AG09319 (cell line): Measurements from ENCODE around the gene ADH5.
"Not testable (repeated sequence)": the region's sequence is repeated elsewhere in the genome, so short reads cannot be mapped to it uniquely, and the experiment has no call there.

Source experiments
- DNase-seq: peaks from one replicate; pipeline ENCODE4 v3.0.0-alpha.2; 2010; ENCODE audit warnings: low read depth; ENCODE audit errors: extremely low read depth
- TF ChIP-seq, protein P1 (sequence below): IDR thresholded peaks from 2 replicates; pipeline ENCODE4 v1.5.1; 2011; ENCODE audit warnings: low read depth, mild to moderate bottlenecking, inconsistent platforms, low read length, moderate library complexity

Gene ADH5

GRCh38 chr4:99067617-99068016 lies 21.0 kb downstream of the ADH5 start:
- DNase-seq, result no peak
- TF ChIP-seq, protein P1, sequence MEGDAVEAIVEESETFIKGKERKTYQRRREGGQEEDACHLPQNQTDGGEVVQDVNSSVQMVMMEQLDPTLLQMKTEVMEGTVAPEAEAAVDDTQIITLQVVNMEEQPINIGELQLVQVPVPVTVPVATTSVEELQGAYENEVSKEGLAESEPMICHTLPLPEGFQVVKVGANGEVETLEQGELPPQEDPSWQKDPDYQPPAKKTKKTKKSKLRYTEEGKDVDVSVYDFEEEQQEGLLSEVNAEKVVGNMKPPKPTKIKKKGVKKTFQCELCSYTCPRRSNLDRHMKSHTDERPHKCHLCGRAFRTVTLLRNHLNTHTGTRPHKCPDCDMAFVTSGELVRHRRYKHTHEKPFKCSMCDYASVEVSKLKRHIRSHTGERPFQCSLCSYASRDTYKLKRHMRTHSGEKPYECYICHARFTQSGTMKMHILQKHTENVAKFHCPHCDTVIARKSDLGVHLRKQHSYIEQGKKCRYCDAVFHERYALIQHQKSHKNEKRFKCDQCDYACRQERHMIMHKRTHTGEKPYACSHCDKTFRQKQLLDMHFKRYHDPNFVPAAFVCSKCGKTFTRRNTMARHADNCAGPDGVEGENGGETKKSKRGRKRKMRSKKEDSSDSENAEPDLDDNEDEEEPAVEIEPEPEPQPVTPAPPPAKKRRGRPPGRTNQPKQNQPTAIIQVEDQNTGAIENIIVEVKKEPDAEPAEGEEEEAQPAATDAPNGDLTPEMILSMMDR, result no peak

GRCh38 chr4:99065521-99065920 lies 23.1 kb downstream of the ADH5 start:
- not testable (repeated sequence) for DNase-seq

- no peak for DNase-seq
- TF ChIP-seq, protein P1, result no peak
These were observed 26.5 kb downstream of the ADH5 start for GRCh38 chr4:99062120-99062519.

GRCh38 chr4:99061048-99061700 lies 27.4 kb downstream of the ADH5 start:
- TF ChIP-seq, protein P1, result no peak
- no peak for DNase-seq

- no peak for DNase-seq
- TF ChIP-seq, protein P1, result no peak
These were observed 29.0 kb downstream of the ADH5 start for GRCh38 chr4:99059550-99059949.

DNA sequence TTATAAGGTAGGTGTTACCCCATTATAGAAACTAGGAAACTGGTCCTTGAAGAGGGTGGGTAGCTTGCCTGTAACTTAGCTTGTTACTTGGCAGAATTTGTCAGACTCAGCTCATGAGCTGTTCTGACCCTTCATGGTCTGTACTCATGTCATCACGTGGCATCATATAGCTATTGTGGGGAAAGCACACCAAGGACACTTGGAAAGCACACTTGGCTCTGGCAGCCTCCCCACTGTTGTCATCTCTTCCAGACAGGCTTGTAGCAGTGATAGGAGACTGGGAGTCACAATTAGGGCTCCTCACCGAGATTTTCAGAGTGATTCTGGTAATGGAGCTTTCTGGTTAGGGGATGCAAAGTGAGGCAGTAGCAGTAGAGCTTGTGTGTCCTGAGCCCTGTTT lies 30.4 kb downstream of the ADH5 start:
- no peak for DNase-seq
- TF ChIP-seq, protein P1, result no peak

GRCh38 chr4:99054428-99054994 lies 34.1 kb downstream of the ADH5 start:
- DNase-seq, result no peak
- TF ChIP-seq, protein P1, result no peak

GRCh38 chr4:99052902-99053301 lies 35.7 kb downstream of the ADH5 start:
- DNase-seq, result peak; percentile 8
- TF ChIP-seq, protein P1, result no peak
